HCT116 (cell line): ENCODE measurements around the gene PLCB4. TPM values are rescaled to one million over a fixed set of nuclear protein-coding genes. Genes with fewer than 3 reads are reported as not detected.

Source experiments
- ATAC-seq: fragments of 200-7000 bp; cut with Tn5 transposase; 2 replicates; pipeline ENCODE4 v1.9.1; 2020; ENCODE audit warnings: mild to moderate bottlenecking, moderate library complexity
- BruUV-seq: library from RNA; stranded (reverse); fragments of 400-500 nt; replicated peaks from 2 replicates; lab custom pipeline; 2021; lab: Mats Ljungman, UMichigan
- CTCF ChIA-PET: fragments of 300-600 bp; sonication (Branson Sonifier 250); formaldehyde crosslinking; loops from one replicate; lab custom pipeline; 2021; ENCODE audit warnings: antibody characterized with exemption; lab: Charles Lee
- POLR2A ChIA-PET: fragments of 300-600, 350-600 bp; sonication (Branson Sonifier 250); formaldehyde crosslinking; loops from one replicate; lab custom pipeline; 2021; ENCODE audit warnings: antibody characterized with exemption; lab: Charles Lee
- RAD21 ChIA-PET, 2 experiments: fragments of 300-600 bp; sonication (Branson Sonifier 250); formaldehyde crosslinking; loops; one replicate each; lab custom pipeline; 2023; ENCODE audit warnings: low total read pairs in 2 of 2; ENCODE audit not compliant: uncharacterized antibody in 2 of 2, unreplicated experiment in 2 of 2, low non-redundant PET in 1 of 2; lab: Charles Lee
- DNase-seq: peaks from one replicate; pipeline ENCODE4 v3.0.0-alpha.2; 2010; ENCODE audit warnings: low read depth, low spot score
- H2AFZ ChIP-seq: fragments of 200-600 bp; shearing (Covaris generic), sonication (generic); 2 replicates; pipeline ENCODE4 v1.6.1; 2017; ENCODE audit warnings: low read depth, mixed run types, mixed read lengths, antibody characterized with exemption, low read length; ENCODE audit not compliant: poor library complexity, severe bottlenecking
- H3K27ac ChIP-seq: 2 replicates; pipeline ENCODE4 v1.5.1; 2012; ENCODE audit warnings: low read depth, low read length
- H3K27me3 ChIP-seq: fragments of 200-600 bp; sonication (generic); 2 replicates; pipeline ENCODE4 v1.6.1; 2016; ENCODE audit warnings: mixed run types, low read length, mixed read lengths; ENCODE audit not compliant: insufficient read depth
- H3K36me3 ChIP-seq, 2 experiments: fragments of 200-500 bp in 1 of 2; fragments of 200-600 bp in 1 of 2; sonication (Bioruptor generic) in 1 of 2; sonication (generic) in 1 of 2; 2 replicates each; pipeline versions ENCODE4 v1.5.1 to v1.6.1; 2014 to 2016; ENCODE audit warnings: low read length in 2 of 2, inconsistent platforms in 1 of 2, mixed read lengths in 1 of 2, mixed run types in 1 of 2; ENCODE audit not compliant: insufficient read depth in 2 of 2, control insufficient read depth in 1 of 2
- H3K4me1 ChIP-seq, 2 experiments: fragments of 200-600 bp in 1 of 2; sonication (generic) in 1 of 2; 2 replicates each; pipeline versions ENCODE4 v1.5.1 to v1.6.1; 2012 to 2017; ENCODE audit warnings: low read length in 2 of 2, inconsistent platforms in 1 of 2, mild to moderate bottlenecking in 1 of 2, mixed read lengths in 1 of 2, mixed run types in 1 of 2, moderate library complexity in 1 of 2; ENCODE audit not compliant: insufficient read depth in 2 of 2, control insufficient read depth in 1 of 2
- H3K4me2 ChIP-seq: fragments of 200-600 bp; sonication (generic); 2 replicates; pipeline ENCODE4 v1.6.1; 2017; ENCODE audit warnings: mixed run types, low read length, mixed read lengths
- H3K4me3 ChIP-seq, 2 experiments: fragments of 200-600 bp in 1 of 2; sonication (generic) in 1 of 2; replicated peaks in 1 of 2; 2 replicates each; pipeline ENCODE4 v1.5.1; 2011 to 2016; ENCODE audit warnings: low read length in 2 of 2, control low read depth in 1 of 2, low read depth in 1 of 2, mild to moderate bottlenecking in 1 of 2, mixed read lengths in 1 of 2, mixed run types in 1 of 2
- H3K79me2 ChIP-seq: fragments of 200-600 bp; sonication (generic); 2 replicates; pipeline ENCODE4 v1.6.1; 2017; ENCODE audit warnings: mild to moderate bottlenecking, mixed run types, low read length, moderate library complexity, mixed read lengths; ENCODE audit not compliant: insufficient read depth
- H3K9ac ChIP-seq: fragments of 200-600 bp; sonication (generic); 2 replicates; pipeline ENCODE4 v1.6.1; 2016; ENCODE audit warnings: low read length, mixed read lengths
- H3K9me2 ChIP-seq: fragments of 200-600 bp; sonication (generic), shearing (Covaris generic); 2 replicates; pipeline ENCODE4 v1.6.1; 2017; ENCODE audit warnings: mixed run types, mild to moderate bottlenecking, moderate library complexity; ENCODE audit not compliant: insufficient read depth
- H3K9me3 ChIP-seq, 2 experiments: fragments of 200-500 bp in 1 of 2; fragments of 200-600 bp in 1 of 2; sonication (Bioruptor generic) in 1 of 2; sonication (generic) in 1 of 2; 2 replicates each; pipeline ENCODE4 v1.6.1; 2014 to 2017; ENCODE audit warnings: low read length in 2 of 2, mixed read lengths in 2 of 2, inconsistent platforms in 1 of 2, low read depth in 1 of 2, mild to moderate bottlenecking in 1 of 2, mixed run types in 1 of 2, moderate library complexity in 1 of 2; ENCODE audit not compliant: control insufficient read depth in 1 of 2, insufficient read depth in 1 of 2
- H4K20me1 ChIP-seq: fragments of 200-600 bp; sonication (generic), shearing (Covaris generic); 2 replicates; pipeline ENCODE4 v1.6.1; 2017; ENCODE audit warnings: mixed run types, mild to moderate bottlenecking, moderate library complexity; ENCODE audit not compliant: insufficient read depth
- ATF3 ChIP-seq: IDR thresholded peaks from 2 replicates; pipeline ENCODE4 v1.6.1; 2012
- CBX3 ChIP-seq: IDR thresholded peaks from 2 replicates; pipeline ENCODE4 v1.6.1; 2012; ENCODE audit warnings: low read depth
- CEBPB ChIP-seq: IDR thresholded peaks from 2 replicates; pipeline ENCODE4 v1.6.1; 2012; ENCODE audit warnings: low read depth
- CTCF ChIP-seq, 3 experiments: fragments of 200-600 bp in 1 of 3; sonication (generic) in 1 of 3; IDR thresholded peaks in 2 of 3; conservative IDR thresholded peaks in 1 of 3; 2 replicates each; pipeline ENCODE4 v1.5.1; 2012 to 2017; ENCODE audit warnings: low read depth in 2 of 3, low read length in 2 of 3, antibody characterized with exemption in 1 of 3, borderline replicate concordance in 1 of 3, control low read depth in 1 of 3, mild to moderate bottlenecking in 1 of 3, mixed read lengths in 1 of 3, mixed run types in 1 of 3, moderate library complexity in 1 of 3; ENCODE audit not compliant: insufficient read depth in 1 of 3
- EGR1 ChIP-seq: IDR thresholded peaks from 2 replicates; pipeline ENCODE4 v1.6.1; 2012; ENCODE audit warnings: low read depth
- ELF1 ChIP-seq: IDR thresholded peaks from 2 replicates; pipeline ENCODE4 v1.6.1; 2012; ENCODE audit warnings: low read depth, borderline replicate concordance
- EZH2phosphoT487 ChIP-seq: fragments of 200-600 bp; IDR thresholded peaks from 2 replicates; pipeline ENCODE4 v1.6.1; 2018; ENCODE audit warnings: antibody characterized with exemption, borderline replicate concordance
- FOSL1 ChIP-seq: IDR thresholded peaks from 2 replicates; pipeline ENCODE4 v1.6.1; 2012; ENCODE audit warnings: low read depth
- JUND ChIP-seq: IDR thresholded peaks from 2 replicates; pipeline ENCODE4 v1.6.1; 2012
- POLR2A ChIP-seq: IDR thresholded peaks from 2 replicates; pipeline ENCODE4 v1.7.0; 2011; ENCODE audit warnings: borderline replicate concordance; ENCODE audit not compliant: insufficient read depth, insufficient read length; ENCODE audit errors: extremely low read depth
- POLR2AphosphoS5 ChIP-seq: IDR thresholded peaks from 2 replicates; pipeline ENCODE4 v1.6.1; 2011; ENCODE audit warnings: mild to moderate bottlenecking, low read depth, low read length, moderate library complexity
- RAD21 ChIP-seq: IDR thresholded peaks from 2 replicates; pipeline ENCODE4 v1.6.1; 2012; ENCODE audit warnings: low read depth, mild to moderate bottlenecking
- SIN3A ChIP-seq: IDR thresholded peaks from 2 replicates; pipeline ENCODE4 v1.6.1; 2012; ENCODE audit warnings: low read depth
- SP1 ChIP-seq: IDR thresholded peaks from 2 replicates; pipeline ENCODE4 v1.6.1; 2012; ENCODE audit warnings: low read depth
- SRF ChIP-seq: IDR thresholded peaks from 2 replicates; pipeline ENCODE4 v1.6.1; 2012; ENCODE audit warnings: low read depth
- TCF7L2 ChIP-seq: IDR thresholded peaks from 2 replicates; pipeline ENCODE4 v1.7.0; 2011; ENCODE audit warnings: borderline replicate concordance, inconsistent platforms; ENCODE audit not compliant: insufficient read depth, insufficient read length; ENCODE audit errors: extremely low read depth
- YY1 ChIP-seq: IDR thresholded peaks from 2 replicates; pipeline ENCODE4 v1.6.1; 2011; ENCODE audit warnings: low read length, low read depth, moderate library complexity, mild to moderate bottlenecking; ENCODE audit not compliant: insufficient replicate concordance; ENCODE audit errors: extremely low read depth
- ZBTB33 ChIP-seq: IDR thresholded peaks from 2 replicates; pipeline ENCODE4 v1.6.1; 2011; ENCODE audit warnings: mild to moderate bottlenecking, low read length, moderate library complexity; ENCODE audit not compliant: insufficient replicate concordance; ENCODE audit errors: extremely low read depth
- ZFX ChIP-seq: fragments of 450-650 bp; IDR thresholded peaks from 2 replicates; pipeline ENCODE4 v1.6.1; 2017
- ZNF274 ChIP-seq: fragments of 200-500 bp; sonication (Bioruptor generic); IDR thresholded peaks from 2 replicates; pipeline ENCODE4 v1.6.1; 2014; ENCODE audit warnings: mild to moderate bottlenecking, low read depth, low read length, inconsistent platforms
- intact Hi-C: fragments of 100-400 bp; cut with micrococcal nuclease; formaldehyde crosslinking; loops from 2 replicates; pipeline ENCODE4 v1.10.0; 2022
- total RNA-seq: library from RNA; stranded (reverse); gene quantifications from one replicate; pipeline ENCODE4 v1.2.1, GENCODE V29; 2021; ENCODE audit not compliant: unreplicated experiment

The PLCB4 gene
- total RNA-seq, 1 experiment from 2014 or later, result 2.5 TPM

GRCh38 chr20:9424551-9424950, 355.7 kb downstream of the PLCB4 start:
- BruUV-seq, result no TSS peak

More at GRCh38 chr20:9424551-9424950, 355.7 kb downstream of the PLCB4 start:
- H4K20me1 ChIP-seq, result no peaks in the 10 kb centered on the region
- ATAC-seq, result no peak
- TF ChIP-seq YY1 (no peak), ZBTB33 (no peak), EGR1 (no peak), JUND (no peak), RAD21 (no peak), SRF (no peak), CEBPB (no peak), POLR2AphosphoS5 (no peak), FOSL1 (no peak), TCF7L2 (no peak), ATF3 (no peak), ZNF274 (no peak), ZFX (no peak), EZH2phosphoT487 (no peak), POLR2A (no peak), CBX3 (no peak), CTCF (IDR thresholded peaks at IDR 0.05 in 2 of 3, conservative IDR thresholded peaks at IDR 0.05 in 1 of 3; ENCODE audit: borderline replicate concordance in 1 of 3, insufficient read depth in 1 of 3, low read depth in 2 of 3, low read length in 2 of 3) (no peak), SP1 (no peak), ELF1 (no peak), SIN3A (no peak)
- H3K36me3 ChIP-seq, result no peaks in the 10 kb centered on the region
- no peaks in the 10 kb centered on the region for H3K9me3 ChIP-seq
- ChIA-PET POLR2A (no interaction called here), CTCF (interaction anchor here (1.2 kb wide), 1 partner anchor 16 kb away, joined by 5 read pairs; no protein-coding TSS in a partner anchor), RAD21 (no interaction called here)
- no peaks in the 10 kb centered on the region for H3K9me2 ChIP-seq
- H3K4me1 ChIP-seq, result no peaks in the 10 kb centered on the region
- no peaks in the 10 kb centered on the region for H3K27me3 ChIP-seq
- H3K4me3 ChIP-seq, result no peak overlapping the region
- H3K79me2 ChIP-seq, result no peaks in the 10 kb centered on the region
- H3K27ac ChIP-seq, result no peak overlapping the region
- intact Hi-C loops, result no loop called here
- H3K9ac ChIP-seq, result no peak overlapping the region
- H2AFZ ChIP-seq, result no peak overlapping the region
- no peak overlapping the region for H3K4me2 ChIP-seq
- no peak for DNase-seq
